HepG2 (cell line): ENCODE measurements around the gene PID1. TPM values are rescaled to one million over a fixed set of nuclear protein-coding genes. Genes with fewer than 3 reads are reported as not detected.
A peak's percentile ranks its signal among the peaks of the same experiment; 100 is the strongest.

Experiments
- ATAC-seq: fragments of 200-7000 bp; cut with Tn5 transposase; 3 replicates; pipeline ENCODE4 v1.9.1; 2020; ENCODE audit warnings: mild to moderate bottlenecking, moderate library complexity
- BruUV-seq: library from RNA; stranded (reverse); fragments of 400-500 nt; replicated peaks from 2 replicates; lab custom pipeline; 2021; lab: Mats Ljungman, UMichigan
- CTCF ChIA-PET: fragments of 300-600 bp; formaldehyde crosslinking; extraction: SDS; loops from one replicate; lab custom pipeline; 2021; ENCODE audit warnings: low total read pairs, inconsistent platforms, low intra/inter-chr PET ratio; lab: Yijun Ruan, JAX
- POLR2A ChIA-PET: fragments of 350-600 bp; sonication (Branson Sonifier 250); formaldehyde crosslinking; loops from one replicate; lab custom pipeline; 2020; ENCODE audit warnings: antibody characterized with exemption, inconsistent platforms; lab: Yijun Ruan, JAX
- DNase-seq: peaks from one replicate; pipeline ENCODE4 v3.0.0-alpha.2; 2015; ENCODE audit warnings: low spot score
- FAIRE-seq: peaks from 3 replicates; lab custom pipeline; 2011; peaks lifted over from hg19 to GRCh38; lab: Jason Lieb, UNC
- H2AFZ ChIP-seq: one replicate; pipeline ENCODE4 v1.6.1; 2011; ENCODE audit warnings: low read length, inconsistent platforms
- H3K27ac ChIP-seq: fragments of 300-600 bp; 3 replicates; pipeline ENCODE4 v1.8.0; 2011; ENCODE audit warnings: mixed run types, mild to moderate bottlenecking, mixed read lengths, low read length, inconsistent platforms; ENCODE audit not compliant: insufficient read depth; ENCODE audit errors: extremely low read length
- H3K27me3 ChIP-seq, 2 experiments: fragments of 200-600 bp in 1 of 2; 2 replicates in 1 of 2; 3 replicates in 1 of 2; pipeline versions ENCODE4 v1.6.0 to v1.8.0; 2011; ENCODE audit warnings: low read length in 2 of 2, mild to moderate bottlenecking in 2 of 2, moderate library complexity in 2 of 2, inconsistent platforms in 1 of 2; ENCODE audit not compliant: insufficient read depth in 2 of 2, control insufficient read depth in 1 of 2
- H3K36me3 ChIP-seq, 2 experiments: fragments of 200-600 bp in 1 of 2; replicated peaks in 1 of 2; 2 replicates in 1 of 2; 3 replicates in 1 of 2; pipeline versions ENCODE4 v1.5.1 to v1.8.0; 2011; ENCODE audit warnings: low read length in 2 of 2, inconsistent platforms in 1 of 2; ENCODE audit not compliant: insufficient read depth in 2 of 2, control insufficient read depth in 1 of 2
- H3K4me1 ChIP-seq: 2 replicates; pipeline ENCODE4 v1.5.1; 2012; ENCODE audit warnings: low read length, inconsistent platforms; ENCODE audit not compliant: insufficient read depth
- H3K4me2 ChIP-seq: 2 replicates; pipeline ENCODE4 v1.6.0; 2011; ENCODE audit warnings: low read depth, low read length, inconsistent platforms
- H3K4me3 ChIP-seq, 3 experiments: fragments of 200-600 bp in 1 of 3; sonication (generic), shearing (Covaris generic) in 1 of 3; replicated peaks in 1 of 3; 2 replicates each; pipeline ENCODE4 v1.5.1; 2011 to 2016; ENCODE audit warnings: low read length in 3 of 3, inconsistent platforms in 2 of 3, low read depth in 2 of 3, mild to moderate bottlenecking in 2 of 3, control low read depth in 1 of 3, mixed read lengths in 1 of 3; ENCODE audit not compliant: insufficient read depth in 1 of 3
- H3K79me2 ChIP-seq: one replicate; pipeline ENCODE4 v1.6.1; 2011; ENCODE audit warnings: low read length, inconsistent platforms; ENCODE audit not compliant: insufficient read depth
- H3K9ac ChIP-seq: 2 replicates; pipeline ENCODE4 v1.6.0; 2011; ENCODE audit warnings: mild to moderate bottlenecking, low read depth, low read length, inconsistent platforms; ENCODE audit not compliant: insufficient read depth
- H3K9me3 ChIP-seq: 2 replicates; pipeline ENCODE4 v1.5.1; 2012; ENCODE audit warnings: mild to moderate bottlenecking, low read length
- H4K20me1 ChIP-seq: 2 replicates; pipeline ENCODE4 v1.6.0; 2011; ENCODE audit warnings: inconsistent platforms, mild to moderate bottlenecking, low read length, moderate library complexity; ENCODE audit not compliant: insufficient read depth
- CBX1 ChIP-seq: IDR thresholded peaks from one replicate; pipeline ENCODE4 v1.6.1; 2016; ENCODE audit warnings: antibody characterized with exemption, low read depth
- LCORL ChIP-seq, 2 experiments: fragments of 450-650 bp in 1 of 2; sonication (generic) in 1 of 2; formaldehyde crosslinking in 1 of 2; IDR thresholded peaks; 2 replicates each; pipeline versions ENCODE4 v1.5.0 to v1.6.1; 2017 to 2020; ENCODE audit warnings: antibody characterized with exemption in 1 of 2, missing genetic modification reagents in 1 of 2
- MIER2 ChIP-seq: IDR thresholded peaks from 2 replicates; pipeline ENCODE4 v1.6.1; 2016; ENCODE audit warnings: missing biosample characterization, missing genetic modification reagents
- ZNF136 ChIP-seq: sonication (generic); formaldehyde crosslinking; IDR thresholded peaks from 2 replicates; pipeline ENCODE4 v1.8.1; 2022; ENCODE audit warnings: low read depth, mild to moderate bottlenecking, moderate library complexity, missing genetic modification reagents
- ZNF256 ChIP-seq: sonication (generic); formaldehyde crosslinking; conservative IDR thresholded peaks from 2 replicates; pipeline ENCODE4 v1.4.0; 2020; ENCODE audit warnings: missing genetic modification reagents
- ZNF350 ChIP-seq: sonication (generic); formaldehyde crosslinking; IDR thresholded peaks from 2 replicates; pipeline ENCODE4 v1.4.0; 2020; ENCODE audit warnings: mild to moderate bottlenecking, low read depth, missing genetic modification reagents, borderline replicate concordance
- ZSCAN20 ChIP-seq: sonication (generic); formaldehyde crosslinking; IDR thresholded peaks from 2 replicates; pipeline ENCODE4 v1.4.0; 2020; ENCODE audit warnings: missing genetic modification reagents, mild to moderate bottlenecking, borderline replicate concordance
- ZSCAN31 ChIP-seq: sonication (generic); formaldehyde crosslinking; IDR thresholded peaks from 2 replicates; pipeline ENCODE4 v1.5.0; 2020; ENCODE audit warnings: low read depth, mild to moderate bottlenecking, missing genetic modification reagents
- WGBS: methylation state at CpG from one replicate; pipeline ENCODE4 v1.1.6; 2017; ENCODE audit warnings: low lambda C conversion rate; 5-methylcytosine and 5-hydroxymethylcytosine counted together
- in situ Hi-C: cut with HindIII; loops from 2 replicates; pipeline ENCODE4 v1.10.0; 2017; ENCODE audit warnings: low pct_unique_long_range_greater_than_20kb; ENCODE audit not compliant: extremely low pct_ligation_motif_present
- intact Hi-C: fragments of 100-400 bp; cut with micrococcal nuclease; formaldehyde crosslinking; loops from one replicate; pipeline ENCODE4 v1.10.0; 2022; ENCODE audit not compliant: unreplicated experiment
- polyA plus RNA-seq, 8 experiments: library from polyadenylated mRNA; depleted of rRNA in 3 of 8; stranded (reverse) in 7 of 8; unstranded in 1 of 8; fragments of >200 nt; fragmentation: Illumina TruSeq in 4 of 8; extraction: Trizol in 4 of 8; gene quantifications; 2 replicates each; pipeline versions ENCODE4 v1.2.1 to v1.2.3, GENCODE V29; 2011 to 2016; ENCODE audit warnings: low read depth in 4 of 8, missing spikeins in 1 of 8, mixed read lengths in 1 of 8; ENCODE audit not compliant: insufficient read depth in 1 of 8
- total RNA-seq, 5 experiments: library from RNA; depleted of rRNA; stranded (reverse); fragments of >200 nt; fragmentation: Illumina TruSeq; extraction: Trizol; gene quantifications; 2 replicates each; pipeline ENCODE4 v1.2.3, GENCODE V29; 2016; ENCODE audit warnings: low read depth in 1 of 5
- TF ChIP-seq, protein P1 (sequence below): sonication (generic); formaldehyde crosslinking; IDR thresholded peaks from 2 replicates; pipeline ENCODE4 v1.4.0; 2020; ENCODE audit warnings: mild to moderate bottlenecking, missing genetic modification reagents

The PID1 gene
- total and polyA plus RNA-seq, 2 of the 13 experiments (the other 11 are each of a cell fraction or from before 2014, with no cell fraction given), result 0.15 to 0.18 TPM

DNA sequence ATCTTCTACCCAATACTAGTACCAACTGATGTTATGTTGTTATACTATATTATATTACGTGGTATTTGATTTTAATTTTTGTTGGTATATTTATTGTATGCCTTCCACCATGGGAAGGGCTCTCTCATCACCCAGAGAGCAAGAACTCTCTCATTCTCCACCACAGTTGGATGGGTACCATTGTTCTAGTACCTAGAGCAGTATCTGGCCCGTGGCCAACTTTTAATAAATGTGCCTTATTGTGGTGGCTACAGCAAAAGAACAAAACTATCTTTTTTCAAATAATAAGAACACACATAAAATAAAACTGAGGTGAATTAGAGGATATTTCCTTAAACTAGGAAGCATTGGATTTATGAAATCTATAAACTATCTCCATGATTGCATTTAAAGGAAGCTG lies 71.8 kb downstream of the PID1 start:
- CTCF ChIA-PET, result no interaction called here
- WGBS, result 22% methylated on average over 2 of the region's 2 CpGs
- BruUV-seq, result no TSS peak
- POLR2A ChIA-PET, result no interaction called here
- H3K4me3 ChIP-seq, result no peak overlapping the region
- no peaks in the 10 kb centered on the region for H3K36me3 ChIP-seq
- H4K20me1 ChIP-seq, result no peaks in the 10 kb centered on the region
- in situ Hi-C loops (no loop called here), intact Hi-C loops (no loop called here)
- H3K27ac ChIP-seq, result no peak overlapping the region
- H3K4me2 ChIP-seq, result no peak overlapping the region
- H3K79me2 ChIP-seq, result no peaks in the 10 kb centered on the region
- H3K9me3 ChIP-seq, result peaks cover 88% of the 10 kb centered on the region
- TF ChIP-seq ZNF136 (CRISPR knock-in tag) (no peak), LCORL (IDR thresholded peaks at IDR 0.05) (peak; percentile 53; the same call in 1 of the 2 replicates), LCORL (CRISPR knock-in tag; IDR thresholded peaks at IDR 0.05) (no peak)
- no peak overlapping the region for H3K9ac ChIP-seq
- no peaks in the 10 kb centered on the region for H3K4me1 ChIP-seq
- DNase-seq, result no peak
- H3K27me3 ChIP-seq, result no peaks in the 10 kb centered on the region
- no peak for ATAC-seq
- H2AFZ ChIP-seq, result no peak overlapping the region
- no peak for FAIRE-seq

DNA sequence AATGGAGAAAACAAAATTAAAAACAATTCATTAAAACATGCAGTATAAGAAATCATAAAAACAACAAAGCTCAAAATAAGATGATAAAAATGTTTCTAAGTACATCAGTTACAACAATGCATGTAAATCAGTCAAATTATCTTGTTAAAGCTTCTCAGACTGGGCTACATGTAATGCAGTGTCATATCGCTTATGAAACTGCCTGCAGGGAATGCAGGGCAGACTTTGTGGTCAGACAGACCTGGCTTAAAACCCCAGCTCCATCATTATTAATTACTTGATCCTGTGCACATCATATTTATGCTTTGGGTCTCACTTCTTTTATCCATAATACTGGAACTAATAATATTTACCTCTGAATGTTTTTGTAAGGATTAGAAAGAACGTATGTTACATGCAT lies 74.6 kb downstream of the PID1 start:
- in situ Hi-C loops, result no loop called here
- H3K4me3 ChIP-seq, result no peak overlapping the region
- no peak for TF ChIP-seq MIER2 (CRISPR knock-in tag)
- no peak for TF ChIP-seq ZNF350
- TF ChIP-seq ZSCAN31 (CRISPR knock-in tag), result no peak
- TF ChIP-seq CBX1, result no peak
- TF ChIP-seq, protein P1, sequence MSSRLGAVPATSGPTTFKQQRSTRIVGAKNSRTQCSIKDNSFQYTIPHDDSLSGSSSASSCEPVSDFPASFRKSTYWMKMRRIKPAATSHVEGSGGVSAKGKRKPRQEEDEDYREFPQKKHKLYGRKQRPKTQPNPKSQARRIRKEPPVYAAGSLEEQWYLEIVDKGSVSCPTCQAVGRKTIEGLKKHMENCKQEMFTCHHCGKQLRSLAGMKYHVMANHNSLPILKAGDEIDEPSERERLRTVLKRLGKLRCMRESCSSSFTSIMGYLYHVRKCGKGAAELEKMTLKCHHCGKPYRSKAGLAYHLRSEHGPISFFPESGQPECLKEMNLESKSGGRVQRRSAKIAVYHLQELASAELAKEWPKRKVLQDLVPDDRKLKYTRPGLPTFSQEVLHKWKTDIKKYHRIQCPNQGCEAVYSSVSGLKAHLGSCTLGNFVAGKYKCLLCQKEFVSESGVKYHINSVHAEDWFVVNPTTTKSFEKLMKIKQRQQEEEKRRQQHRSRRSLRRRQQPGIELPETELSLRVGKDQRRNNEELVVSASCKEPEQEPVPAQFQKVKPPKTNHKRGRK (CRISPR knock-in tag), result no peak
- no peak for TF ChIP-seq ZNF256
- TF ChIP-seq ZSCAN20 (CRISPR knock-in tag), result no peak
- TF ChIP-seq, all 625 proteins: peak for 0
- CTCF ChIA-PET, result no interaction called here
- Histone ChIP-seq H3K4me2 (no peak overlapping the region), H3K27ac (no peak overlapping the region), H3K27me3 (no peaks in the 10 kb centered on the region), H2AFZ (no peak overlapping the region), H3K36me3 (no peaks in the 10 kb centered on the region), H3K79me2 (no peaks in the 10 kb centered on the region), H4K20me1 (no peaks in the 10 kb centered on the region), H3K4me1 (no peaks in the 10 kb centered on the region), H3K9ac (no peak overlapping the region), H3K9me3 (peaks cover 88% of the 10 kb centered on the region)
- no peak for ATAC-seq
- no TSS peak for BruUV-seq
- DNase-seq, result no peak
- WGBS, result 49% methylated on average over 2 of the region's 2 CpGs
- intact Hi-C loops, result no loop called here
- POLR2A ChIA-PET, result no interaction called here
- no peak for FAIRE-seq
